WTC11 (cell line): ENCODE data around the gene EIF3K. TPM values are rescaled to one million over a fixed set of nuclear protein-coding genes. Genes with fewer than 3 reads are reported as not detected.
A peak's percentile ranks its signal among the peaks of the same experiment; 100 is the strongest.

ENCODE experiments used
- ATAC-seq: fragments of 200-7000 bp; cut with Tn5 transposase; 2 replicates; pipeline ENCODE4 v1.10.0; 2021; ENCODE audit warnings: mild to moderate bottlenecking, moderate library complexity
- CTCF ChIA-PET: fragments of 300-600 bp; sonication (Branson Sonifier 250); formaldehyde crosslinking; loops from one replicate; lab custom pipeline; 2021; ENCODE audit warnings: antibody characterized with exemption; lab: Charles Lee
- POLR2A ChIA-PET: fragments of 350-600 bp; sonication (Branson Sonifier 250); formaldehyde crosslinking; loops from one replicate; lab custom pipeline; 2021; ENCODE audit warnings: antibody characterized with exemption; lab: Charles Lee
- DNase-seq: peaks from one replicate; pipeline ENCODE4 v3.0.0; 2021; ENCODE audit warnings: low spot score
- H3K27ac Mint-ChIP-seq: 2 replicates; pipeline ENCODE4 v1.8.0; 2021; ENCODE audit warnings: mixed read lengths
- H3K27me3 Mint-ChIP-seq: 2 replicates; pipeline ENCODE4 v1.8.0; 2021; ENCODE audit warnings: low read depth, mild to moderate bottlenecking, moderate library complexity, mixed read lengths
- H3K36me3 Mint-ChIP-seq: 2 replicates; pipeline ENCODE4 v1.8.0; 2021; ENCODE audit warnings: mixed read lengths
- H3K4me1 Mint-ChIP-seq: 2 replicates; pipeline ENCODE4 v1.8.0; 2022; ENCODE audit warnings: mixed read lengths
- H3K4me3 Mint-ChIP-seq: 2 replicates; pipeline ENCODE4 v1.8.0; 2021; ENCODE audit warnings: mild to moderate bottlenecking, moderate library complexity, mixed read lengths
- H3K9me3 Mint-ChIP-seq: 2 replicates; pipeline ENCODE4 v1.8.0; 2021; ENCODE audit warnings: mixed read lengths
- E2F1 ChIP-seq: sonication (generic); formaldehyde crosslinking; IDR thresholded peaks from 2 replicates; pipeline ENCODE4 v1.8.0; 2022; ENCODE audit warnings: mild to moderate bottlenecking, missing genetic modification reagents
- E2F5 ChIP-seq: sonication (generic); formaldehyde crosslinking; IDR thresholded peaks from 2 replicates; pipeline ENCODE4 v1.8.1; 2022; ENCODE audit warnings: mild to moderate bottlenecking, moderate library complexity, missing genetic modification reagents
- EMX1 ChIP-seq: fragments of 250-450 bp; sonication (Bioruptor Pico); IDR thresholded peaks from 2 replicates; pipeline ENCODE4 v1.8.0; 2021; ENCODE audit warnings: mild to moderate bottlenecking
- ERG ChIP-seq: fragments of 250-450 bp; sonication (Bioruptor Pico); IDR thresholded peaks from 2 replicates; pipeline ENCODE4 v1.8.0; 2021; ENCODE audit warnings: mild to moderate bottlenecking
- ESRRA ChIP-seq: sonication (generic); formaldehyde crosslinking; IDR thresholded peaks from 2 replicates; pipeline ENCODE4 v1.8.1; 2022; ENCODE audit warnings: mild to moderate bottlenecking, missing genetic modification reagents, borderline replicate concordance
- JUN ChIP-seq: sonication (generic); formaldehyde crosslinking; IDR thresholded peaks from 2 replicates; pipeline ENCODE4 v1.8.0; 2023; ENCODE audit warnings: mild to moderate bottlenecking, missing genetic modification reagents
- KAT7 ChIP-seq: sonication (generic); formaldehyde crosslinking; IDR thresholded peaks from 2 replicates; pipeline ENCODE4 v1.8.1; 2023; ENCODE audit warnings: missing genetic modification reagents, mild to moderate bottlenecking, borderline replicate concordance
- NFYB ChIP-seq: sonication (generic); formaldehyde crosslinking; conservative IDR thresholded peaks from 2 replicates; pipeline ENCODE4 v1.8.0; 2022; ENCODE audit warnings: low read depth, missing genetic modification reagents
- NR2C2 ChIP-seq: sonication (generic); formaldehyde crosslinking; IDR thresholded peaks from 2 replicates; pipeline ENCODE4 v1.8.0; 2022; ENCODE audit warnings: mild to moderate bottlenecking, missing genetic modification reagents
- NR3C1 ChIP-seq: sonication (generic); formaldehyde crosslinking; conservative IDR thresholded peaks from 2 replicates; pipeline ENCODE4 v1.8.1; 2023; ENCODE audit warnings: low read depth, mild to moderate bottlenecking, missing genetic modification reagents
- OVOL2 ChIP-seq: fragments of 250-450 bp; sonication (Bioruptor Pico); IDR thresholded peaks from 2 replicates; pipeline ENCODE4 v1.9.0; 2021; ENCODE audit warnings: mild to moderate bottlenecking, borderline replicate concordance
- PREB ChIP-seq: sonication (generic); formaldehyde crosslinking; IDR thresholded peaks from 2 replicates; pipeline ENCODE4 v1.8.1; 2022; ENCODE audit warnings: mild to moderate bottlenecking, missing genetic modification reagents, moderate library complexity, borderline replicate concordance
- SMAD3 ChIP-seq: sonication (generic); formaldehyde crosslinking; IDR thresholded peaks from 2 replicates; pipeline ENCODE4 v1.8.0; 2022; ENCODE audit warnings: missing genetic modification reagents, mild to moderate bottlenecking, borderline replicate concordance
- TEAD4 ChIP-seq: sonication (generic); formaldehyde crosslinking; IDR thresholded peaks from 2 replicates; pipeline ENCODE4 v1.8.0; 2022; ENCODE audit warnings: mild to moderate bottlenecking, missing genetic modification reagents
- TP53 ChIP-seq: sonication (generic); formaldehyde crosslinking; IDR thresholded peaks from 2 replicates; pipeline ENCODE4 v1.8.1; 2023; ENCODE audit warnings: mild to moderate bottlenecking, missing genetic modification reagents
- ZNF396 ChIP-seq: fragments of 250-450 bp; sonication (Bioruptor Pico); IDR thresholded peaks from 2 replicates; pipeline ENCODE4 v1.8.0; 2021; ENCODE audit warnings: mild to moderate bottlenecking, moderate library complexity, borderline replicate concordance
- ZNF423 ChIP-seq: fragments of 250-450 bp; sonication (Bioruptor Pico); IDR thresholded peaks from 2 replicates; pipeline ENCODE4 v2.1.2; 2022; ENCODE audit warnings: mild to moderate bottlenecking, moderate library complexity
- total RNA-seq: library from RNA; stranded (reverse); gene quantifications from 3 replicates; pipeline ENCODE4 v1.2.3, GENCODE V29; 2021
- TF ChIP-seq, protein P1 (sequence below): sonication (generic); formaldehyde crosslinking; IDR thresholded peaks from 2 replicates; pipeline ENCODE4 v1.8.1; 2023; ENCODE audit warnings: mild to moderate bottlenecking, moderate library complexity, missing genetic modification reagents
- TF ChIP-seq, protein P2 (sequence below): fragments of 200-600 bp; IDR thresholded peaks from 2 replicates; pipeline ENCODE4 v1.8.0; 2022; ENCODE audit warnings: antibody characterized with exemption

EIF3K gene
- total RNA-seq, 1 experiment from 2014 or later: 416 TPM

GRCh38 chr19:38671654-38672053, 52.7 kb downstream of the EIF3K start:
- no peaks in the 10 kb centered on the region for H3K27me3 Mint-ChIP-seq
- no peak for TF ChIP-seq KAT7
- TF ChIP-seq NR3C1 (CRISPR knock-in tag): no peak
- TF ChIP-seq, protein P1, sequence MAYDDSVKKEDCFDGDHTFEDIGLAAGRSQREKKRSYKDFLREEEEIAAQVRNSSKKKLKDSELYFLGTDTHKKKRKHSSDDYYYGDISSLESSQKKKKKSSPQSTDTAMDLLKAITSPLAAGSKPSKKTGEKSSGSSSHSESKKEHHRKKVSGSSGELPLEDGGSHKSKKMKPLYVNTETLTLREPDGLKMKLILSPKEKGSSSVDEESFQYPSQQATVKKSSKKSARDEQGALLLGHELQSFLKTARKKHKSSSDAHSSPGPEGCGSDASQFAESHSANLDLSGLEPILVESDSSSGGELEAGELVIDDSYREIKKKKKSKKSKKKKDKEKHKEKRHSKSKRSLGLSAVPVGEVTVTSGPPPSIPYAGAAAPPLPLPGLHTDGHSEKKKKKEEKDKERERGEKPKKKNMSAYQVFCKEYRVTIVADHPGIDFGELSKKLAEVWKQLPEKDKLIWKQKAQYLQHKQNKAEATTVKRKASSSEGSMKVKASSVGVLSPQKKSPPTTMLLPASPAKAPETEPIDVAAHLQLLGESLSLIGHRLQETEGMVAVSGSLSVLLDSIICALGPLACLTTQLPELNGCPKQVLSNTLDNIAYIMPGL (CRISPR knock-in tag): no peak
- TF ChIP-seq E2F1 (CRISPR knock-in tag): no peak
- TF ChIP-seq TP53 (CRISPR knock-in tag): no peak
- no peak for TF ChIP-seq ZNF396
- no peak for TF ChIP-seq TEAD4
- no peak for TF ChIP-seq JUN (CRISPR knock-in tag)
- TF ChIP-seq ZNF423 (CRISPR knock-in tag): no peak
- TF ChIP-seq NFYB (CRISPR knock-in tag): no peak
- no peak for TF ChIP-seq OVOL2 (CRISPR knock-in tag)
- TF ChIP-seq SMAD3 (CRISPR knock-in tag): no peak
- CTCF ChIA-PET: interaction anchor here (1.0 to 1.4 kb wide), 4 partner anchors 10 to 35 kb away, joined by 3 to 6 read pairs (median 4); no protein-coding TSS in a partner anchor

GRCh38 chr19:38673030-38673429, 54.0 kb downstream of the EIF3K start:
- no peak for ATAC-seq
- H3K36me3 Mint-ChIP-seq: peaks cover 7% of the 10 kb centered on the region
- H3K4me3 Mint-ChIP-seq: no peak overlapping the region
- ChIA-PET POLR2A (no interaction called here), CTCF (no interaction called here)
- TF ChIP-seq NR3C1 (CRISPR knock-in tag) (no peak), NR2C2 (no peak)
- TF ChIP-seq, all 79 proteins: peak for 0
- Mint-ChIP-seq H3K9me3 (no peaks in the 10 kb centered on the region), H3K27ac (no peak overlapping the region), H3K27me3 (no peaks in the 10 kb centered on the region), H3K4me1 (peaks cover 74% of the 10 kb centered on the region)
- no peak for DNase-seq

More at GRCh38 chr19:38671654-38672053, 52.7 kb downstream of the EIF3K start:
- peaks cover 4% of the 10 kb centered on the region; the same call in 1 of the 2 replicates for H3K36me3 Mint-ChIP-seq
- peaks cover 78% of the 10 kb centered on the region for H3K4me1 Mint-ChIP-seq
- peak overlapping the region; percentile 94 for H3K27ac Mint-ChIP-seq
- no peaks in the 10 kb centered on the region for H3K9me3 Mint-ChIP-seq
- H3K4me3 Mint-ChIP-seq: no peak overlapping the region
- no peak for ATAC-seq
- no peak for DNase-seq
- POLR2A ChIA-PET: interaction anchor here (1.9 kb wide), 1 partner anchor 24 kb away, joined by 8 read pairs; the partner anchor contains the start of gene ACTN4

DNA sequence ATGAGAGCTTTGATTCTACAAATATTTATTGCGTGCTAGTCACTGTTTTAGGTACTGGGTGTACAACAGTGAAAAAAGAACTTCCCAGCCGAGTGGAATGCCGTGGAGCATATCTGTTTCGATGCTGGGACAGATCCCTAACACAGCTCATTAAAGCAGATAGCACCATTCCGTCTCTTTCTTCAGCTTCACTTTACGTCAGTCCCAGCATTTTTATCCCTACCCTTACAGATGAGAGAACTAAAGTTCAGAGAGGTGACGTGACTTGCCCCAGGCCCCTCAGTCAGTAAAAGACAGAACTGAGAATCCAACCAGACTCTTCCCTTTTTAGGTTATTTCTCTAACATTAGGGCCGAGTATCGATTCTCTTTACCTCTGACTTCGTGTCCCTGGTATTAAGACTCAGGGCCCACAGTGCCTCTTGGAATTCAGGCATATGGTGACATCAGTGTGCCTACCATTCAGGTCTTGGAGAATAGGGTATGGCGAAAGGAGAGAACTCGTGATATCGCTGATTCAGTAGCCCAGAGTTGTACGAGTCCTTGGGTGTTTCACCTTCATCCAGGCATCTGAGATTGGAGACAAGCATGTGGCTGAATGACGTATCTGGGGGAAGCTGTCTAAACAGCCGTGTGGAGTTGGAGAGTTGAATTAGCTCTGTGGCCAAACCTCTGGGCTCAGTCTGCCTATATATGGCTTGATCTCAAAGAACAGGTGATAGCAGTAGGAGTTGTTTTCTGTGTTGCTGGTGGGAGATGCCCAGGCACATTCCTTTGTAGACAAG, 55.6 kb downstream of the EIF3K start:
- Mint-ChIP-seq H3K4me1 (peaks cover 67% of the 10 kb centered on the region), H3K27me3 (no peaks in the 10 kb centered on the region), H3K9me3 (no peaks in the 10 kb centered on the region), H3K4me3 (no peak overlapping the region), H3K27ac (peak overlapping the region; percentile 61), H3K36me3 (peaks cover 5% of the 10 kb centered on the region)
- ATAC-seq (no peak), DNase-seq (no peak)
- ChIA-PET POLR2A (interaction anchor here (0.6 to 1.0 kb wide), 2 partner anchors 12 to 155 kb away, joined by 3 to 4 read pairs; no protein-coding TSS in a partner anchor), CTCF (interaction anchor here (0.6 to 2.2 kb wide), 7 partner anchors 9 to 211 kb away, joined by 3 to 9 read pairs (median 3); no protein-coding TSS in a partner anchor)
- TF ChIP-seq ERG (CRISPR knock-in tag): no peak
- TF ChIP-seq ESRRA (CRISPR knock-in tag): no peak
- TF ChIP-seq, protein P2, sequence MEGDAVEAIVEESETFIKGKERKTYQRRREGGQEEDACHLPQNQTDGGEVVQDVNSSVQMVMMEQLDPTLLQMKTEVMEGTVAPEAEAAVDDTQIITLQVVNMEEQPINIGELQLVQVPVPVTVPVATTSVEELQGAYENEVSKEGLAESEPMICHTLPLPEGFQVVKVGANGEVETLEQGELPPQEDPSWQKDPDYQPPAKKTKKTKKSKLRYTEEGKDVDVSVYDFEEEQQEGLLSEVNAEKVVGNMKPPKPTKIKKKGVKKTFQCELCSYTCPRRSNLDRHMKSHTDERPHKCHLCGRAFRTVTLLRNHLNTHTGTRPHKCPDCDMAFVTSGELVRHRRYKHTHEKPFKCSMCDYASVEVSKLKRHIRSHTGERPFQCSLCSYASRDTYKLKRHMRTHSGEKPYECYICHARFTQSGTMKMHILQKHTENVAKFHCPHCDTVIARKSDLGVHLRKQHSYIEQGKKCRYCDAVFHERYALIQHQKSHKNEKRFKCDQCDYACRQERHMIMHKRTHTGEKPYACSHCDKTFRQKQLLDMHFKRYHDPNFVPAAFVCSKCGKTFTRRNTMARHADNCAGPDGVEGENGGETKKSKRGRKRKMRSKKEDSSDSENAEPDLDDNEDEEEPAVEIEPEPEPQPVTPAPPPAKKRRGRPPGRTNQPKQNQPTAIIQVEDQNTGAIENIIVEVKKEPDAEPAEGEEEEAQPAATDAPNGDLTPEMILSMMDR: no peak
- TF ChIP-seq EMX1 (CRISPR knock-in tag): no peak
- TF ChIP-seq, protein P1 (CRISPR knock-in tag): no peak
- TF ChIP-seq PREB (CRISPR knock-in tag): no peak
- no peak for TF ChIP-seq E2F5
